AG04449 (cell line): Measurements from ENCODE around the gene PRLH.

ENCODE experiments used
- CTCF ChIA-PET: fragments of 350-600 bp; formaldehyde crosslinking; extraction: SDS; loops from one replicate; lab custom pipeline; 2021; ENCODE audit warnings: antibody characterized with exemption; lab: Yijun Ruan, JAX
- POLR2A ChIA-PET: fragments of 400-600, 350-600 bp; formaldehyde crosslinking; extraction: SDS; loops from one replicate; lab custom pipeline; 2020; ENCODE audit warnings: antibody characterized with exemption, inconsistent platforms; lab: Yijun Ruan, JAX
- DNase-seq: peaks from one replicate; pipeline ENCODE4 v3.0.0-alpha.2; 2010; ENCODE audit warnings: low read depth, low spot score
- H3K4me3 ChIP-seq: 2 replicates; pipeline ENCODE4 v1.5.1; 2011; ENCODE audit warnings: low read depth, mild to moderate bottlenecking, control low read depth, low read length
- CTCF ChIP-seq: IDR thresholded peaks from one replicate; pipeline ENCODE4 v1.5.1; 2011; ENCODE audit warnings: mild to moderate bottlenecking, moderate library complexity, low read length, control low read depth, inconsistent platforms; ENCODE audit not compliant: insufficient read depth; ENCODE audit errors: missing control alignments

Gene PRLH

GRCh38 chr2:237547841-237548416 lies 18.4 kb upstream of the PRLH start:
- ChIA-PET POLR2A (no interaction called here), CTCF (interaction anchor here (1.7 to 3.4 kb wide), 3 partner anchors 24 to 73 kb away, joined by 6 to 14 read pairs (median 14); no protein-coding TSS in a partner anchor)
- H3K4me3 ChIP-seq: no peak overlapping the region
- no peak for TF ChIP-seq CTCF
- DNase-seq: no peak

- no peak for DNase-seq
- POLR2A ChIA-PET: interaction anchor here (0.5 kb wide), 1 partner anchor 392 kb away, joined by 5 read pairs; no protein-coding TSS in a partner anchor
- no peak overlapping the region for H3K4me3 ChIP-seq
- TF ChIP-seq CTCF: no peak
- CTCF ChIA-PET: interaction anchor here (1.4 to 3.4 kb wide), 5 partner anchors 23 to 74 kb away, joined by 3 to 14 read pairs (median 6); no protein-coding TSS in a partner anchor
Observed at GRCh38 chr2:237549216-237549615, 17.2 kb upstream of the PRLH start.

DNA sequence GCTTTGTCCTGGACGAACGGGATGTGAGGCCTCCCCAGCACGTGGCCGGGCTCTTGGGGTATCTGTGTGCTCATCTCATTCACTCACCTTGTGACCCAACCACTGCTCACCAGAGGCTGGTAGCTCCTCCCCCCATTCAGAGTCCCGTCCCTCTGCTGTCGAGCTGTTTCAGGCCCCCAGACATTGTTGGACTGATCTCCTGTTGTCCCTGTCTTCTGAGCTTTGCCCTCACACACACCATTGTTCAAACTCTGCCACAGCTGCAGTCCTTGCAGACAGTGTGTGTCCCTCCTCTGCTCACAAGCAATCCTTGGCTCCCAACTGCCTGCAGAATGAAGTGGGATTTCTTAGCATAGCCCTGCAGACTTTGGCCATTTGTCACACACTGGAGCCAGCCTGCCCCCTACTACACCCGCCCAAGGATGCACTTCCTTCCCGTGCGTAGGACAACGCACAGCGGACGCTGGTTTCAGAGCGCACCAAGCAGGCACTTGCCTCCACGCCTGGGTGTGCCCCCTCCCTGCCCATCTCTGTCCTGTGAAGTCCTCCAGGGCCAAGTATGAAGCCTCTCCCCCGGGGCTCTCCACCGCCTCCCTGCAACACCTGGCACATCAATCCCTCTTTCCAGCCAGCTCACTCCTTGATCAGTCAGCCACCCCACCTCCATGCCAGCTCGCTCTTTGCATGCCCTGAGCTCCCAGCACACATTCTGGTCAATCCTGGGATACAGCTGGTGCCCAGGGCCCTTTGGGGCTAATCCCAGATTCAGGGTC lies 16.5 kb upstream of the PRLH start:
- no peak for TF ChIP-seq CTCF
- no peak for DNase-seq
- H3K4me3 ChIP-seq: no peak overlapping the region
- ChIA-PET POLR2A (interaction anchor here (0.5 kb wide), 1 partner anchor 392 kb away, joined by 5 read pairs; no protein-coding TSS in a partner anchor), CTCF (interaction anchor here (1.4 to 3.4 kb wide), 6 partner anchors 12 to 75 kb away, joined by 3 to 14 read pairs (median 8); no protein-coding TSS in a partner anchor)

GRCh38 chr2:237551071-237551574 lies 15.3 kb upstream of the PRLH start:
- no peak for TF ChIP-seq CTCF
- no peak overlapping the region for H3K4me3 ChIP-seq
- no peak for DNase-seq
- POLR2A ChIA-PET: no interaction called here
- CTCF ChIA-PET: interaction anchor here (2.8 to 3.4 kb wide), 2 partner anchors 11 to 21 kb away, joined by 9 to 14 read pairs; no protein-coding TSS in a partner anchor

DNA sequence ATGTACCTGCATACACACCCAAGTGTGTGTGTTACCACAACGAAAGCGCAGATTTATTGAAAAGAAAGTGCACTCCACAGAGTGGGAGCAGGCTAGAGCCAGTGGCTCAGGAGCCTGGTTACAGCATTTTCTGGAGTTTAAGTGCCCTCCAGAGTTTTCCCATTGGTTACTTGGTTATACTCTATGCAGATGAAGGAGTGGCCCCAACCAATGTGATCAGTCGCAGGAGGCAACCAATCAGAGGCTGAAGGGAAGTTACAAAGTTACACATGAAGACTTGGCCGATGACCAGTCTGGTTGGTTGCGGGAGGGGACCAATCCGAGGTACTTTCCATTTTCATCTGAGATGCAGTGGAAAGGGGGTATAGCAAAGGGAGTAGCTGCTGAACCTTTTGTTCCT lies 13.5 kb upstream of the PRLH start:
- no peak for TF ChIP-seq CTCF
- CTCF ChIA-PET: interaction anchor here (4.9 kb wide), 1 partner anchor 20 kb away, joined by 39 read pairs; no protein-coding TSS in a partner anchor
- POLR2A ChIA-PET: no interaction called here
- no peak overlapping the region for H3K4me3 ChIP-seq
- DNase-seq: no peak
